HG02678 (cell line): ENCODE results near the gene SLC9A7.
A peak's percentile ranks its signal among the peaks of the same experiment; 100 is the strongest.
"Not testable (repeated sequence)": the region's sequence is repeated elsewhere in the genome, so short reads cannot be mapped to it uniquely, and the experiment has no call there.

ENCODE experiments used
- ATAC-seq: cut with Tn5 transposase; IDR thresholded peaks from one replicate; pipeline ENCODE4 v1.9.1; 2021; ENCODE audit warnings: mild to moderate bottlenecking, moderate library complexity; ENCODE audit not compliant: unreplicated experiment

The SLC9A7 gene

GRCh38 chrX:46758956-46759644, at the start of gene SLC9A7:
Gene SLC9A7 (minus strand): TSS chrX:46759118. CDS start chrX:46759029, 89 bp downstream.
- peak; percentile 65 for ATAC-seq

GRCh38 chrX:46805270-46805669, 46.4 kb upstream of the SLC9A7 start:
- no peak for ATAC-seq

GRCh38 chrX:46803140-46803539, 44.2 kb upstream of the SLC9A7 start:
- no peak for ATAC-seq

GRCh38 chrX:46796574-46797191, 37.8 kb upstream of the SLC9A7 start:
- no peak for ATAC-seq

GRCh38 chrX:46793386-46794143, 34.6 kb upstream of the SLC9A7 start:
- no peak for ATAC-seq

- no peak for ATAC-seq
These were observed 33.9 kb upstream of the SLC9A7 start for GRCh38 chrX:46792810-46793188.

- no peak for ATAC-seq
These were observed 33.2 kb upstream of the SLC9A7 start for GRCh38 chrX:46791927-46792809.

GRCh38 chrX:46788902-46789301, 30.0 kb upstream of the SLC9A7 start:
- no peak for ATAC-seq

- ATAC-seq = not testable (repeated sequence)
These were observed 25.5 kb upstream of the SLC9A7 start for GRCh38 chrX:46784437-46784836.

- no peak for ATAC-seq
These were observed 23.1 kb upstream of the SLC9A7 start for GRCh38 chrX:46782034-46782433.

- ATAC-seq = no peak
These were observed 19.3 kb upstream of the SLC9A7 start for GRCh38 chrX:46777971-46778810.

- ATAC-seq = no peak
These were observed 11.9 kb upstream of the SLC9A7 start for GRCh38 chrX:46770817-46771163.

GRCh38 chrX:46770000-46770816, 11.3 kb upstream of the SLC9A7 start:
- ATAC-seq = no peak

- no peak for ATAC-seq
These were observed 4.0 kb upstream of the SLC9A7 start for GRCh38 chrX:46762963-46763362.

- ATAC-seq = no peak
These were observed 692 bp upstream of the SLC9A7 start for GRCh38 chrX:46759645-46759974.

GRCh38 chrX:46758163-46758955, 559 bp downstream of the SLC9A7 start:
- peak; percentile 17 for ATAC-seq

GRCh38 chrX:46757593-46757992, 1.3 kb downstream of the SLC9A7 start:
- ATAC-seq = no peak

GRCh38 chrX:46757052-46757451, 1.9 kb downstream of the SLC9A7 start:
- no peak for ATAC-seq

- no peak for ATAC-seq
These were observed 3.2 kb downstream of the SLC9A7 start for GRCh38 chrX:46755671-46756070.
